Measurements from ENCODE around the gene CHD3. TPM values are rescaled to one million over a fixed set of nuclear protein-coding genes. Genes with fewer than 3 reads are reported as not detected.
A peak's percentile ranks its signal among the peaks of the same experiment; 100 is the strongest.

CHD3 gene
- total and polyA plus RNA-seq, 2 of the 13 experiments (the other 11 are each of a cell fraction or from before 2014, with no cell fraction given): 2.7 to 3.7 TPM

DNA sequence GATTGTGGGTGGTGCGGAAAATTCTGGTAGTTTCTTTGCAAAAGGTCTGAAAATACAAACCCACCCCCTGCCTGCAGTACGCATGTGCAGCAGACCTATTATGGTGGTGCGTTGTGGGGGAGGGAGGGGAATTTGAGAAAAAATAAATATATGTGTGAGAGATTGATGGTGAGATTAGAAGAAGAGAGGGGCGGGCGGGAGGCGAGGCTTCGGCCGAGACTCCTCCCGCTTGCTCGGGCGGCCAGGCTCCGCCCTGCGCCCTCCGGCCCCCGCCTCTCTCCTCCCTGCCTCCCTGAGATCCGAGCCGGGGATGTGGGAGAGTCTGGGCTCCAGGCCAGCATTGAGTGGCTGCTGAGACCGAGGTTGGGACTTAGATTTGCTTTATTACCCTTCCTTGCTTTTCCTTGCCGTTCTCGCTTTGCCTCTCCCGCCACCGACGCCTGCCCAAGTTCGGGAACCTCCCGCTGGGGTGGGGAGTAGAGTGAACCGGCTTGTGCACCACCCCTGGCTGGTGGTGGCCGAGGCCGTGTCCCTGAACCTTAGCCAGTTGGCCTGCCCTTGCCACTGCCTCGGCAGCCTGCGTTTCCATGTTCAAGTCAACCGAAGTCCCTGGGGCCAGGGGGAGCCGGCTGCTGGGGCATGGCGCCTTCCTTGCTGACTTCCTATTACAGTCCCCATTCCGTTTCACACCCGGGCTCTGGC, 956 bp upstream of the CHD3 start (continued):
- TF ChIP-seq, protein P1, sequence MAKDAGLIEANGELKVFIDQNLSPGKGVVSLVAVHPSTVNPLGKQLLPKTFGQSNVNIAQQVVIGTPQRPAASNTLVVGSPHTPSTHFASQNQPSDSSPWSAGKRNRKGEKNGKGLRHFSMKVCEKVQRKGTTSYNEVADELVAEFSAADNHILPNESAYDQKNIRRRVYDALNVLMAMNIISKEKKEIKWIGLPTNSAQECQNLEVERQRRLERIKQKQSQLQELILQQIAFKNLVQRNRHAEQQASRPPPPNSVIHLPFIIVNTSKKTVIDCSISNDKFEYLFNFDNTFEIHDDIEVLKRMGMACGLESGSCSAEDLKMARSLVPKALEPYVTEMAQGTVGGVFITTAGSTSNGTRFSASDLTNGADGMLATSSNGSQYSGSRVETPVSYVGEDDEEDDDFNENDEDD (CRISPR knock-in tag; IDR thresholded peaks at IDR 0.05; ENCODE audit: borderline replicate concordance): peak; percentile 13; the same call in 1 of the 2 replicates
- TF ChIP-seq BRCA1 (CRISPR knock-in tag; IDR thresholded peaks at IDR 0.05) (no peak), MAF1 (CRISPR knock-in tag; IDR thresholded peaks at IDR 0.05; ENCODE audit: borderline replicate concordance) (no peak), KLF6 (CRISPR knock-in tag; IDR thresholded peaks at IDR 0.05) (no peak), XBP1 (CRISPR knock-in tag; IDR thresholded peaks at IDR 0.05) (no peak), ISX (CRISPR knock-in tag; conservative IDR thresholded peaks at IDR 0.05) (no peak), SMAD1 (CRISPR knock-in tag; IDR thresholded peaks at IDR 0.05; ENCODE audit: borderline replicate concordance, low read depth) (no peak), MIXL1 (CRISPR knock-in tag; IDR thresholded peaks at IDR 0.05) (no peak), ZNF431 (CRISPR knock-in tag; IDR thresholded peaks at IDR 0.05; ENCODE audit: borderline replicate concordance, low read depth) (no peak), ZSCAN29 (CRISPR knock-in tag; conservative IDR thresholded peaks at IDR 0.05) (no peak), KMT2B (CRISPR knock-in tag; IDR thresholded peaks at IDR 0.05) (no peak), XRCC5 (optimal IDR thresholded peaks at IDR 0.05; ENCODE audit: low read length) (no peak), RARG (CRISPR knock-in tag; IDR thresholded peaks at IDR 0.05; ENCODE audit: low read depth) (no peak), ZNF557 (CRISPR knock-in tag; IDR thresholded peaks at IDR 0.05) (no peak)
- TF ChIP-seq, protein P2, sequence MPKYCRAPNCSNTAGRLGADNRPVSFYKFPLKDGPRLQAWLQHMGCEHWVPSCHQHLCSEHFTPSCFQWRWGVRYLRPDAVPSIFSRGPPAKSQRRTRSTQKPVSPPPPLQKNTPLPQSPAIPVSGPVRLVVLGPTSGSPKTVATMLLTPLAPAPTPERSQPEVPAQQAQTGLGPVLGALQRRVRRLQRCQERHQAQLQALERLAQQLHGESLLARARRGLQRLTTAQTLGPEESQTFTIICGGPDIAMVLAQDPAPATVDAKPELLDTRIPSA (CRISPR knock-in tag; IDR thresholded peaks at IDR 0.05; ENCODE audit: borderline replicate concordance): no peak
- TF ChIP-seq, protein P3, sequence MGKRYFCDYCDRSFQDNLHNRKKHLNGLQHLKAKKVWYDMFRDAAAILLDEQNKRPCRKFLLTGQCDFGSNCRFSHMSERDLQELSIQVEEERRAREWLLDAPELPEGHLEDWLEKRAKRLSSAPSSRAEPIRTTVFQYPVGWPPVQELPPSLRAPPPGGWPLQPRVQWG (CRISPR knock-in tag; IDR thresholded peaks at IDR 0.05; ENCODE audit: borderline replicate concordance, low read depth): no peak
- TF ChIP-seq, protein P4, sequence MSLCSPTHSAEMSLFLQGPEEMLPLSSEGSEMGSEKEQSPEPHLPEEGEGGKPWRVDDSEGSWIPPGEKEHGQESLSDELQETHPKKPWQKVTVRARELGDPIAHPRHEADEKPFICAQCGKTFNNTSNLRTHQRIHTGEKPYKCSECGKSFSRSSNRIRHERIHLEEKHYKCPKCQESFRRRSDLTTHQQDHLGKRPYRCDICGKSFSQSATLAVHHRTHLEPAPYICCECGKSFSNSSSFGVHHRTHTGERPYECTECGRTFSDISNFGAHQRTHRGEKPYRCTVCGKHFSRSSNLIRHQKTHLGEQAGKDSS (CRISPR knock-in tag; IDR thresholded peaks at IDR 0.05; ENCODE audit: borderline replicate concordance, low read depth): no peak
- TF ChIP-seq, protein P5, sequence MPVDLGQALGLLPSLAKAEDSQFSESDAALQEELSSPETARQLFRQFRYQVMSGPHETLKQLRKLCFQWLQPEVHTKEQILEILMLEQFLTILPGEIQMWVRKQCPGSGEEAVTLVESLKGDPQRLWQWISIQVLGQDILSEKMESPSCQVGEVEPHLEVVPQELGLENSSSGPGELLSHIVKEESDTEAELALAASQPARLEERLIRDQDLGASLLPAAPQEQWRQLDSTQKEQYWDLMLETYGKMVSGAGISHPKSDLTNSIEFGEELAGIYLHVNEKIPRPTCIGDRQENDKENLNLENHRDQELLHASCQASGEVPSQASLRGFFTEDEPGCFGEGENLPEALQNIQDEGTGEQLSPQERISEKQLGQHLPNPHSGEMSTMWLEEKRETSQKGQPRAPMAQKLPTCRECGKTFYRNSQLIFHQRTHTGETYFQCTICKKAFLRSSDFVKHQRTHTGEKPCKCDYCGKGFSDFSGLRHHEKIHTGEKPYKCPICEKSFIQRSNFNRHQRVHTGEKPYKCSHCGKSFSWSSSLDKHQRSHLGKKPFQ (CRISPR knock-in tag; IDR thresholded peaks at IDR 0.05; ENCODE audit: insufficient replicate concordance): no peak
